Epithelial cell of proximal tubule (primary cell): ENCODE results near the gene WAPL. TPM values are rescaled to one million over a fixed set of nuclear protein-coding genes. Genes with fewer than 3 reads are reported as not detected.

Source experiments
- DNase-seq: peaks from one replicate; pipeline ENCODE4 v3.0.0-alpha.2; 2011; ENCODE audit warnings: low read depth
- H3K4me3 ChIP-seq: 2 replicates; pipeline ENCODE4 v1.5.1; 2011; ENCODE audit warnings: low read depth, mild to moderate bottlenecking, low read length
- total RNA-seq: library from RNA; depleted of rRNA; stranded (reverse); fragments of >200 nt; gene quantifications from 2 replicates; pipeline ENCODE4 v1.2.3, GENCODE V29; 2015
- TF ChIP-seq, protein P1 (sequence below): conservative IDR thresholded peaks from 2 replicates; pipeline ENCODE4 v1.5.1; 2012; ENCODE audit warnings: low read depth, mild to moderate bottlenecking, low read length

WAPL gene
- total RNA-seq, 1 donor from 2014 or later: 27.6 TPM

DNA sequence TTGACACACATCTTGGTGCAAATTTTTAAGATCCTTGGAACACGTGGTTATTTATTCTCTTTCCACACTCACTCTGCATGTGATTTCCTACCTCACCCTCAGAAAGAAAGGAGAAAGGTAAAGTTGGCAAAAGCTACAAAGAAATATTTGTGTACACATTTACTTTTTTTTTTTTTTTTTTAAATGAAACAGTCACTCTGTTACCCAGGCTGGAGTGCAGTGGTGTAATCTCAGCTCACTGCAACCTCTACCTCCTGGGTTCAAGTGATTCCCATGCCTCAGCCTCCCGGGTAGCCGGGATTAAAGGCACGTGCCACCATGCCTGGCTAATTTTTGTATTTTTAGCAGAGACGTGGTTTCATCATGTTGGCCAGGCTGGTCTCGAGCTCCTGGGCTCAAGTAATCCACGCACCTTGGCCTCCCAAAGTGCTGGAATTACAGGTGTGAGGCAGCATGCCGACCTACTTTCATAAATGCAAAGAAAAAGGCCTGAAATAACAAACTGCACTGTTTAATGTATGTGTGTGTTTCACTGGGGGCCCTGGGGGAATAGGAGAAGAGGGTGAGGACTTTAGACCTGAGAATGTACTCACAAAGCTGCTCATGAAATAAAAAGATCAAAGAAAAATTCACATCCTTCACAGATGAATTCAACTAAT is 83.4 kb downstream of the WAPL start:
- no peak overlapping the region for H3K4me3 ChIP-seq
- TF ChIP-seq, protein P1, sequence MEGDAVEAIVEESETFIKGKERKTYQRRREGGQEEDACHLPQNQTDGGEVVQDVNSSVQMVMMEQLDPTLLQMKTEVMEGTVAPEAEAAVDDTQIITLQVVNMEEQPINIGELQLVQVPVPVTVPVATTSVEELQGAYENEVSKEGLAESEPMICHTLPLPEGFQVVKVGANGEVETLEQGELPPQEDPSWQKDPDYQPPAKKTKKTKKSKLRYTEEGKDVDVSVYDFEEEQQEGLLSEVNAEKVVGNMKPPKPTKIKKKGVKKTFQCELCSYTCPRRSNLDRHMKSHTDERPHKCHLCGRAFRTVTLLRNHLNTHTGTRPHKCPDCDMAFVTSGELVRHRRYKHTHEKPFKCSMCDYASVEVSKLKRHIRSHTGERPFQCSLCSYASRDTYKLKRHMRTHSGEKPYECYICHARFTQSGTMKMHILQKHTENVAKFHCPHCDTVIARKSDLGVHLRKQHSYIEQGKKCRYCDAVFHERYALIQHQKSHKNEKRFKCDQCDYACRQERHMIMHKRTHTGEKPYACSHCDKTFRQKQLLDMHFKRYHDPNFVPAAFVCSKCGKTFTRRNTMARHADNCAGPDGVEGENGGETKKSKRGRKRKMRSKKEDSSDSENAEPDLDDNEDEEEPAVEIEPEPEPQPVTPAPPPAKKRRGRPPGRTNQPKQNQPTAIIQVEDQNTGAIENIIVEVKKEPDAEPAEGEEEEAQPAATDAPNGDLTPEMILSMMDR: no peak
- DNase-seq: no peak

DNA sequence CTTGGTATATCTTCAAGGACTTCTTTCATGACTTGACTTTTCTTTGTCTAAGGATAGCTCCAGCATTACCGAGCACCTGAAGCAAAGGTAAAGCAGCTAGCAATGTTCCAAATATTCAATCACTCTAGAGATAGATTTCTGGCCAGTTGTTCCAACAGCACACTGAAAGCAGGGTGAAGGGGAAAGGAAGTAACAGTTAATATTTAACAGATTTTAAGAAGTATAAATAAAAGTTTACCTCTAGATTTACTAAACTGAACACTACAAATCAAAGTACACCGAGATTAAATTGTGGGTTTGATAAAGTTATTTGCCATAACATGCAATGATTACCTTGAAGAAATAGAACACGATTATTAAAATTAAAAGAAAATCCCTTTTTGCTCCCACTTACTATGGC is 84.1 kb downstream of the WAPL start:
- no peak overlapping the region for H3K4me3 ChIP-seq
- no peak for DNase-seq
- TF ChIP-seq, protein P1: no peak

DNA sequence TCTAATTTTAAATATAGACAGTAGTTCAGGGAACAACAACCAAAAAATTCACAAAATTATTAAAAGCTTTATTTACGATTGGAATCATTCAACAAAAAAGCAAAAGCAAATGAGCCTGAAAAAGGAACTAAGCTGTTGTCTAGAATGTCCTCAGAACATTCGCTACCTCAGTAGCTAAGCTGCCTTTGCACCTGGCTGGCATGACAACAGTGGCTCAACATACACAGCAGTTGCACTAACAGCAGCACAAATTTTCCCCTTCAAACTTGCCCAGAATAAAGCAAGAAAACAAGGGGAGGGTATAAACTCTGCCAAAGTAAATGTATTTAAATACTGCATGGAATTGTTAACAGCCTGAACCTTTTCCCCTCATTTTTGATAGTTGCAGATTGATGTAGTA is 84.6 kb downstream of the WAPL start:
- no peak for DNase-seq

DNA sequence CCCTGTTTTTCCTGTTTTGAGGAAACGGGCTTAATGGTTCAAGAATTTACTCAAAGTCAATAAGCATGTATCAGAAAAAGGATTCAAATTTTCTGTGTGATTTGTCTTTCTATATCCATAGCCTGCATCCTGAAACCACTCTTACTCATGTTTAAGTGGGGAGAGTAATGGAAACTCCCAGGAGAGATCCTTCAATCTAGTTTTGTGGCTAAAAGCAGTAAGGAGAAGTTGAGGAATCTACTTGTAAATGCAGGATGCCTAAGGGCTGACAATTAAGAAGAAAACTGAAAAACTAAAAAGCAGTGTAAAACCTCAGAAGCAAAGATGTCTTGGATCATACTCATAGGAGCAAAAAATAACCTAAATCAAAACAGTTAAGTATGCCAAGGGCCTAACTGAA is 86.9 kb downstream of the WAPL start:
- TF ChIP-seq, protein P1: no peak
- H3K4me3 ChIP-seq: no peak overlapping the region
- DNase-seq: no peak

More for the DNA sequence above, 84.6 kb downstream of the WAPL start:
- TF ChIP-seq, protein P1: no peak
- no peak overlapping the region for H3K4me3 ChIP-seq

GRCh38 chr10:86423739-86424138 is 97.9 kb downstream of the WAPL start:
- TF ChIP-seq, protein P1: no peak
- no peak overlapping the region for H3K4me3 ChIP-seq
- no peak for DNase-seq

- TF ChIP-seq, protein P1: no peak
- DNase-seq: no peak
- no peak overlapping the region for H3K4me3 ChIP-seq
Observed at GRCh38 chr10:86419101-86419500, 102.5 kb downstream of the WAPL start.

GRCh38 chr10:86415583-86415982 is 106.0 kb downstream of the WAPL start:
- no peak for DNase-seq
- H3K4me3 ChIP-seq: no peak overlapping the region
- TF ChIP-seq, protein P1: no peak
